ENCODE measurements around the gene ARIH1.

ARIH1 gene

DNA sequence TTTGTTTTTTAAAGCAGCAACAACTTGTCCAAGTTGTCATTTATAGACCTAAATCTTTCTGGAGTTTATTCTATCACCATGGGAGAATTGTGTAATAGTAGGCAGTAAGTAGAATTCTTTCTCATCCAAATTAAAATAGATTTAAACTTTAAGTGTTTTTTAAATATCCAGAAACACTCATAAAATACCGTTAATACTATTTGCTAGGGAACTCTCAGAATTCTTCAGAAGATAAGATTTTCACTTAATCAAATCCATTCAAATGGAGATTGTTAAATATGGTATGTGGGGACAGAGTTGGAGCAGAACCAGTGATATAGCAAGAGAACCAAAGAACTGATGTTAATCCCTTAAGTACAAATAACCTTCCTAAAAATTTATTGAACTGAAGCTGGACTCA lies 71.0 kb downstream of the ARIH1 start:
- TF ChIP-seq, protein P1, sequence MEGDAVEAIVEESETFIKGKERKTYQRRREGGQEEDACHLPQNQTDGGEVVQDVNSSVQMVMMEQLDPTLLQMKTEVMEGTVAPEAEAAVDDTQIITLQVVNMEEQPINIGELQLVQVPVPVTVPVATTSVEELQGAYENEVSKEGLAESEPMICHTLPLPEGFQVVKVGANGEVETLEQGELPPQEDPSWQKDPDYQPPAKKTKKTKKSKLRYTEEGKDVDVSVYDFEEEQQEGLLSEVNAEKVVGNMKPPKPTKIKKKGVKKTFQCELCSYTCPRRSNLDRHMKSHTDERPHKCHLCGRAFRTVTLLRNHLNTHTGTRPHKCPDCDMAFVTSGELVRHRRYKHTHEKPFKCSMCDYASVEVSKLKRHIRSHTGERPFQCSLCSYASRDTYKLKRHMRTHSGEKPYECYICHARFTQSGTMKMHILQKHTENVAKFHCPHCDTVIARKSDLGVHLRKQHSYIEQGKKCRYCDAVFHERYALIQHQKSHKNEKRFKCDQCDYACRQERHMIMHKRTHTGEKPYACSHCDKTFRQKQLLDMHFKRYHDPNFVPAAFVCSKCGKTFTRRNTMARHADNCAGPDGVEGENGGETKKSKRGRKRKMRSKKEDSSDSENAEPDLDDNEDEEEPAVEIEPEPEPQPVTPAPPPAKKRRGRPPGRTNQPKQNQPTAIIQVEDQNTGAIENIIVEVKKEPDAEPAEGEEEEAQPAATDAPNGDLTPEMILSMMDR (IDR thresholded peaks at IDR 0.05; ENCODE audit: control insufficient read depth, extremely low read depth, insufficient read depth), result no peak
- no peak for DNase-seq (ENCODE audit: low read depth)
- H3K4me3 ChIP-seq (ENCODE audit: low read depth, low read length), result no peak overlapping the region

DNA sequence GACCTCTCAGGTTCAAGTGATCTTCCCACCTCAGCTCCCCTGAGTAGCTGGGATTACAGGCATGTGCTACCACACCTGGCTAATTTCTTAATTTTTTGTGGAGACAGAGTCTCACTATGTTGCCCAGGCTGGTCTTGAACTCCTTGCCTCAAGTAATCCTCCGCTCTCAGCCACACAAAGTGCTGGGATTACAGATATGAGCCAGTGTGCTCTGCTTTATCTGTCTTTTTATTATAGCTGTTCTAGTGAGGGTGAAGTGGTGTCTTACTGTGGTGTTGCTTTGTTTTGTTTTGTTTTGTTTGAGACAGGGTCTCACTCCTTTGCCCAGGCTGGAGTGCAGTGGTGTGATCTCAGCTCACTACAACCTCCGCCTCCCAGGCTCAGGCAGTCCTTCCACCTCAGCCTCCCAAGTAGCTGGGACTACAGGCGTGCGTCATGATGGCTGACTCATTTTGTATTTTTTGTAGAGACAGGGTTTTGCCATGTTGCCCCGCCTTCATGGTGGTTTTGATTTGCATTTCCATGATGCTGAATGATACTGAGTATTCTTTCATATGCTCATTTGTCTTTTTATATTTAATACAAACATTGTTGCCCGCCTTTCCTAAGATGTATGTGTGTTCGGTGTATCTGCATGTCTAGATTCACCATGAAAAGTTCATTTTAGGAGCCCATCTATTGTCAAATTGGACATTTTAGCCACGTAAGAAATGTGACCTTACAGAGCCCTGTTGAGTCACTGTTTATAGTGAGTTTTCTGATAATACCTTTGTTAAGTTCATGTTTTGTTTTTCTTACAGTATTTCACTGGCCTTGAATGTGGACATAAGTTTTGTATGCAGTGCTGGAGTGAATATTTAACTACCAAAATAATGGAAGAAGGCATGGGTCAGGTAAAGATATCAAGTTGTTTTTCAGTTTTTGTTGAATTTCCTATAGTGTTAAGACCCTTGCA lies 80.6 kb downstream of the ARIH1 start:
- H3K4me3 ChIP-seq (ENCODE audit: low read depth, low read length), result no peak overlapping the region
- no peak for DNase-seq (ENCODE audit: low read depth)
- TF ChIP-seq, protein P1 (IDR thresholded peaks at IDR 0.05; ENCODE audit: control insufficient read depth, extremely low read depth, insufficient read depth), result no peak

GRCh38 chr15:72559781-72560180 lies 85.7 kb downstream of the ARIH1 start:
- DNase-seq (ENCODE audit: low read depth), result no peak
- TF ChIP-seq, protein P1 (IDR thresholded peaks at IDR 0.05; ENCODE audit: control insufficient read depth, extremely low read depth, insufficient read depth), result no peak
- H3K4me3 ChIP-seq (ENCODE audit: low read depth, low read length), result no peak overlapping the region

DNA sequence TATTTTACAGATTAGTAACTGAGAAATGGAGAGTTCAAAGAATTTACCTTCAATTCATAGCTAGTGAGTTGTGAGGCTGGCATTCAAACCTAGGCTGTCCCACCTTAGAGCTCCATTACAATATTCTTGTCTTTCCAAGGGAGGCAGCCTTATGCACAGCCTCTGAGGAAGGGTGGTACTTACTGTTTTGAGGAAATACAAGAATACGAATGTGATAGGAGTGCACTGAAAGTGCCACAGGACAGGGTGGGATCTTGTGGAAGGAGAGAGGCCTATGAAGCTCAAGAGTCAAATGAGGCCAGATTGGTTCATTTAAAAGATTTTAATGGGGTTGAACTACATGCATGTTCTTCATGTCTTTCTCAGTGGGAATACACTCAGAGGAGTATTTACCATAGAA lies 86.3 kb downstream of the ARIH1 start:
- no peak for DNase-seq (ENCODE audit: low read depth)
- TF ChIP-seq, protein P1 (IDR thresholded peaks at IDR 0.05; ENCODE audit: control insufficient read depth, extremely low read depth, insufficient read depth), result no peak
- H3K4me3 ChIP-seq (ENCODE audit: low read depth, low read length), result no peak overlapping the region

GRCh38 chr15:72562386-72562785 lies 88.3 kb downstream of the ARIH1 start:
- DNase-seq (ENCODE audit: low read depth), result no peak
- TF ChIP-seq, protein P1 (IDR thresholded peaks at IDR 0.05; ENCODE audit: control insufficient read depth, extremely low read depth, insufficient read depth), result no peak
- no peak overlapping the region for H3K4me3 ChIP-seq (ENCODE audit: low read depth, low read length)

- TF ChIP-seq, protein P1 (IDR thresholded peaks at IDR 0.05; ENCODE audit: control insufficient read depth, extremely low read depth, insufficient read depth), result no peak
- DNase-seq (ENCODE audit: low read depth), result no peak
- no peak overlapping the region for H3K4me3 ChIP-seq (ENCODE audit: low read depth, low read length)
These were observed 88.7 kb downstream of the ARIH1 start for GRCh38 chr15:72562878-72563277.

All from LNCaP clone FGC (cell line).